Measurements from ENCODE around the gene PEX11A.

DNA sequence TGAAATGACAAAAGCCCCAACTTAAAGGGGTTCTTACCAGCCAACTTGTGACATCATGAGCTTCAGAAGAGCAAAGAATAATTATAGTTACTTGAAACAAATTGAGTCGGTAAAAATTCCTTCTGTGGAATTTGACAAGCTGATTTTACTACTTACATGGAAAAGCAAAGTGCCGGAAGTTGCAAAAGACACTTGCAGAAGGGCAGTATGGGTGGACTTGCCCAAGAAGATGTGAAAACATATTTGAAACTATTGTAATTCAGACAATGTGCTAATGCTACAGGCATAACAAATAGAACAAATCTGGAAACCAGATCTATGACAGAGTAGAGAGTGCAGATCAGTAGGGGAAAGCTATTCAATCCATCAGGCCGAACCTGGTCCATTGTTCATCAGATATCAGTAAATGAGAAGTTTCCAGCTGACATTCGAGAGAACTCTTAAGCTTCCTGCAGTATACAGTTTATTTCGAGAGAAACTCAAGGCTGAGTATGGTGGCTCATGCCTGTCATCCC, 32.8 kb downstream of the PEX11A start:
- TF ChIP-seq CTCF (IDR thresholded peaks at IDR 0.05) (no peak), POLR2A (IDR thresholded peaks at IDR 0.05) (no peak)
